Heart left ventricle (tissue), 13 donors: ENCODE results near the gene MYO5C.

Experiments used
- POLR2A ChIP-seq, 2 donors: fragments of 450-650 bp; IDR thresholded peaks; one replicate each; pipeline ENCODE4 v1.6.1; 2017; ENCODE audit warnings: antibody characterized with exemption in 2 of 2, mild to moderate bottlenecking in 2 of 2, moderate library complexity in 2 of 2
- TF ChIP-seq, protein P1 (sequence below), 12 donors: fragments of 200-600 bp; sonication (generic) in 4 of 12; IDR thresholded peaks; one replicate each; pipeline versions ENCODE4 v1.5.0 to v1.8.0; 2018 to 2022; ENCODE audit warnings: antibody characterized with exemption in 12 of 12, mild to moderate bottlenecking in 5 of 12
- donor health status: ischemic (EF 13 %, LVEDD 7.1; RV severe dilation, severe dysfunction).
- donor health status: DM: no; HTN: yes; CAD: no.
- donor health status: DM: no; HTN: no; CAD: no.
- donor health status: ischemic (EF 25% LVEDD 6.9; RV normal size, moderate dysfunction).
- donor health status: ischemic (EF 25% LVEDD 5.7; RV mildly dilated, moderate dysfunction).
- donor health status: ischemic (EF 35%, LVEDD 5.7; RV mildly dilated, moderate dysfunction).
- donor health status: nonischemic (EF 11% LVEDD 7.7; RV severe dilation, severe dysfunction).
- donor health status: DM: yes; HTN: yes; CAD: no.
- donor health status: PGD.
- donor health status: ischemic (EF 29% LVEDD 5.4; RV normal size, mild dysfunction).
- donor health status: nonischemic (EF 23%, LVEDD 6.1; RV moderate dilation, normal function).

GRCh38 chr15:52150043-52150825, 145.4 kb downstream of the MYO5C start:
- TF ChIP-seq, protein P1, sequence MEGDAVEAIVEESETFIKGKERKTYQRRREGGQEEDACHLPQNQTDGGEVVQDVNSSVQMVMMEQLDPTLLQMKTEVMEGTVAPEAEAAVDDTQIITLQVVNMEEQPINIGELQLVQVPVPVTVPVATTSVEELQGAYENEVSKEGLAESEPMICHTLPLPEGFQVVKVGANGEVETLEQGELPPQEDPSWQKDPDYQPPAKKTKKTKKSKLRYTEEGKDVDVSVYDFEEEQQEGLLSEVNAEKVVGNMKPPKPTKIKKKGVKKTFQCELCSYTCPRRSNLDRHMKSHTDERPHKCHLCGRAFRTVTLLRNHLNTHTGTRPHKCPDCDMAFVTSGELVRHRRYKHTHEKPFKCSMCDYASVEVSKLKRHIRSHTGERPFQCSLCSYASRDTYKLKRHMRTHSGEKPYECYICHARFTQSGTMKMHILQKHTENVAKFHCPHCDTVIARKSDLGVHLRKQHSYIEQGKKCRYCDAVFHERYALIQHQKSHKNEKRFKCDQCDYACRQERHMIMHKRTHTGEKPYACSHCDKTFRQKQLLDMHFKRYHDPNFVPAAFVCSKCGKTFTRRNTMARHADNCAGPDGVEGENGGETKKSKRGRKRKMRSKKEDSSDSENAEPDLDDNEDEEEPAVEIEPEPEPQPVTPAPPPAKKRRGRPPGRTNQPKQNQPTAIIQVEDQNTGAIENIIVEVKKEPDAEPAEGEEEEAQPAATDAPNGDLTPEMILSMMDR (IDR thresholded peaks at IDR 0.05): no peak
- TF ChIP-seq POLR2A (IDR thresholded peaks at IDR 0.05): no peak
